ENCODE results near the gene SULT1C4. TPM values are rescaled to one million over a fixed set of nuclear protein-coding genes. Genes with fewer than 3 reads are reported as not detected.

The SULT1C4 gene
- polyA plus RNA-seq, 1 donor from 2014 or later, result not detected

DNA sequence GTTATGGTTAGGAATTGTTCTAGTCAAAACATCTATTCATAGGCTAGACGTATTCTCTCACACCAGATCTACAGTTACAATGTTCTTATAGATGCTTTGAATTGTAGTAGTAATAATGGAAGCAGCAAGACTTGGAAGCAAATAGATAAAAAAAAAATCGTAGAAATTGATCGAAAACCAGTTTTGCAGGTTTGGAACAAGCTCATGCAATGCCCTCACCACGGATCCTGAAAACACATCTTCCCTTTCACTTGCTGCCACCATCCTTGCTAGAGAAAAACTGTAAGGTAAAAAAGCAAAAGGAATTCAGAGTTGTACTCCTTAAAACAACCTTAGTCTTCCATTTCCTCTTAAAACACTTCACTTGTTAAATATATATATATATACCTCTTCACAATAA lies 4.4 kb downstream of the SULT1C4 start:
- H3K9me3 ChIP-seq (ENCODE audit: low read length), result no peaks in the 10 kb centered on the region
- TF ChIP-seq RAD21 (conservative IDR thresholded peaks at IDR 0.05), result no peak
- no peak for TF ChIP-seq MXI1 (conservative IDR thresholded peaks at IDR 0.05; ENCODE audit: poor library complexity, severe bottlenecking)
- no peak for TF ChIP-seq SMC3 (conservative IDR thresholded peaks at IDR 0.05; ENCODE audit: poor library complexity)
- no peak for TF ChIP-seq TAF1 (IDR thresholded peaks at IDR 0.05; ENCODE audit: low read depth)
- TF ChIP-seq POLR2AphosphoS5 (IDR thresholded peaks at IDR 0.05), result no peak
- TF ChIP-seq EZH2 (IDR thresholded peaks at IDR 0.05; ENCODE audit: borderline replicate concordance, insufficient read depth, low read length, poor library complexity, severe bottlenecking), result no peak
- TF ChIP-seq REST (IDR thresholded peaks at IDR 0.05; ENCODE audit: borderline replicate concordance), result no peak
- TF ChIP-seq EP300 (conservative IDR thresholded peaks at IDR 0.05; ENCODE audit: poor library complexity, severe bottlenecking), result no peak
- TF ChIP-seq, protein P1, sequence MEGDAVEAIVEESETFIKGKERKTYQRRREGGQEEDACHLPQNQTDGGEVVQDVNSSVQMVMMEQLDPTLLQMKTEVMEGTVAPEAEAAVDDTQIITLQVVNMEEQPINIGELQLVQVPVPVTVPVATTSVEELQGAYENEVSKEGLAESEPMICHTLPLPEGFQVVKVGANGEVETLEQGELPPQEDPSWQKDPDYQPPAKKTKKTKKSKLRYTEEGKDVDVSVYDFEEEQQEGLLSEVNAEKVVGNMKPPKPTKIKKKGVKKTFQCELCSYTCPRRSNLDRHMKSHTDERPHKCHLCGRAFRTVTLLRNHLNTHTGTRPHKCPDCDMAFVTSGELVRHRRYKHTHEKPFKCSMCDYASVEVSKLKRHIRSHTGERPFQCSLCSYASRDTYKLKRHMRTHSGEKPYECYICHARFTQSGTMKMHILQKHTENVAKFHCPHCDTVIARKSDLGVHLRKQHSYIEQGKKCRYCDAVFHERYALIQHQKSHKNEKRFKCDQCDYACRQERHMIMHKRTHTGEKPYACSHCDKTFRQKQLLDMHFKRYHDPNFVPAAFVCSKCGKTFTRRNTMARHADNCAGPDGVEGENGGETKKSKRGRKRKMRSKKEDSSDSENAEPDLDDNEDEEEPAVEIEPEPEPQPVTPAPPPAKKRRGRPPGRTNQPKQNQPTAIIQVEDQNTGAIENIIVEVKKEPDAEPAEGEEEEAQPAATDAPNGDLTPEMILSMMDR (IDR thresholded peaks at IDR 0.05; ENCODE audit: poor library complexity, severe bottlenecking), result no peak
- H4K20me1 ChIP-seq (ENCODE audit: insufficient read depth), result no peaks in the 10 kb centered on the region
- no peak overlapping the region for H3K9ac ChIP-seq (ENCODE audit: low read length)
- H3K27ac ChIP-seq (ENCODE audit: low read length), result no peak overlapping the region
- no peaks in the 10 kb centered on the region for H3K36me3 ChIP-seq (ENCODE audit: insufficient read depth, low read length)
- H3F3A ChIP-seq (ENCODE audit: insufficient read depth, low read length, poor library complexity, severe bottlenecking), result no peaks in the 10 kb centered on the region
- H3K4me2 ChIP-seq (ENCODE audit: low read length), result no peak overlapping the region
- H3K4me3 ChIP-seq (ENCODE audit: low read length), result no peak overlapping the region
- H3K9me2 ChIP-seq (ENCODE audit: insufficient read depth, low read length), result no peaks in the 10 kb centered on the region
- no peak overlapping the region for H2AFZ ChIP-seq (ENCODE audit: low read depth, low read length)
- no peaks in the 10 kb centered on the region for H3K79me2 ChIP-seq (replicated peaks; ENCODE audit: insufficient read depth, low read length)
- H3K27me3 ChIP-seq (ENCODE audit: insufficient read depth, low read depth, low read length), result no peaks in the 10 kb centered on the region

DNA sequence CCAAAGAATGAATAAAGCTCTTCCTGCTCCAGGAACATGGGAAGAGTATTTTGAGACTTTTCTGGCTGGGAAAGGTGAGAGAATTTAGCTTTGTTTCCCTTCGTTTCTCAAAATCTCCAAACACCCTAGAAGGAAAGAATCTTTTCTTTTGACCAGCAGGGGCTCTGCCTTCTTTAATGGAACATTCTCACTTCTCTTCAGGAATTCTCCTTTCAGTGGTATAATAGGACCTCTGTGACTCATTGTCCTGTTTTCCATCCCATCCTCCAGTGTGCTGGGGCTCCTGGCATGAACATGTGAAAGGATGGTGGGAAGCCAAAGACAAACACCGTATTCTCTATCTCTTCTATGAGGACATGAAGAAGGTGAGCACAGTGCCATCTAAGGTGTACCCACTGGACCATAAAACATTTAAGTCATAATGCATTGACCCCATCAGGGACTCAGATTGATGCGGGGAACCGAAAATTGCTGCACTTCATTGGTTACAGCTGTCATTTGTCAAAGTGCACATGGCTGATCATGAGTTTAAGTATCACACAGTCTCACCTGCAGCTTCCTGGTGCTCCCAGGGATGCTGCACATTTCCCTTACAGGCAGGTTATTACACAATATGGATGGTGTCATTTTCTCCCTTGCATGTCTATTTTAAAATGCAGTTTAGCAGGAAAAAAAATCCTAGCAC lies 5.5 kb downstream of the SULT1C4 start:
- Histone ChIP-seq H4K20me1 (ENCODE audit: insufficient read depth) (no peaks in the 10 kb centered on the region), H3K36me3 (ENCODE audit: insufficient read depth, low read length) (no peaks in the 10 kb centered on the region), H3K9me2 (ENCODE audit: insufficient read depth, low read length) (no peaks in the 10 kb centered on the region), H3K27me3 (ENCODE audit: insufficient read depth, low read depth, low read length) (no peaks in the 10 kb centered on the region), H2AFZ (ENCODE audit: low read depth, low read length) (no peak overlapping the region), H3K9me3 (ENCODE audit: low read length) (no peaks in the 10 kb centered on the region), H3K4me3 (ENCODE audit: low read length) (no peak overlapping the region), H3K27ac (ENCODE audit: low read length) (no peak overlapping the region), H3K79me2 (replicated peaks; ENCODE audit: insufficient read depth, low read length) (no peaks in the 10 kb centered on the region), H3K9ac (ENCODE audit: low read length) (no peak overlapping the region), H3F3A (ENCODE audit: insufficient read depth, low read length, poor library complexity, severe bottlenecking) (no peaks in the 10 kb centered on the region), H3K4me2 (ENCODE audit: low read length) (no peak overlapping the region)
- TF ChIP-seq EZH2 (IDR thresholded peaks at IDR 0.05; ENCODE audit: borderline replicate concordance, insufficient read depth, low read length, poor library complexity, severe bottlenecking) (no peak), MXI1 (conservative IDR thresholded peaks at IDR 0.05; ENCODE audit: poor library complexity, severe bottlenecking) (no peak), SMC3 (conservative IDR thresholded peaks at IDR 0.05; ENCODE audit: poor library complexity) (no peak), RAD21 (conservative IDR thresholded peaks at IDR 0.05) (no peak)
- TF ChIP-seq, protein P1 (IDR thresholded peaks at IDR 0.05; ENCODE audit: poor library complexity, severe bottlenecking), result no peak

All from neural cell (in vitro differentiated cells).